HEK293 (cell line): ENCODE results near the gene UBE2Q2.

Source experiments
- BCL11A ChIP-seq: fragments of 450-650 bp; formaldehyde crosslinking; IDR thresholded peaks from 2 replicates; pipeline ENCODE4 v1.5.1; 2016; ENCODE audit warnings: low read depth, missing biosample characterization, missing genetic modification characterization
- CTCF ChIP-seq: fragments of 450-650 bp; formaldehyde crosslinking; IDR thresholded peaks from 2 replicates; pipeline ENCODE4 v1.5.1; 2016; ENCODE audit warnings: missing biosample characterization, missing genetic modification characterization
- IKZF3 ChIP-seq: fragments of 450-650 bp; IDR thresholded peaks from 2 replicates; pipeline ENCODE4 v1.5.0; 2018; ENCODE audit warnings: missing biosample characterization, mild to moderate bottlenecking, missing genetic modification characterization, moderate library complexity
- PATZ1 ChIP-seq: fragments of 450-650 bp; formaldehyde crosslinking; IDR thresholded peaks from 2 replicates; pipeline ENCODE4 v1.5.1; 2016; ENCODE audit warnings: missing biosample characterization, missing genetic modification characterization
- SETDB1 ChIP-seq: IDR thresholded peaks from one replicate; pipeline ENCODE4 v1.6.1; 2017; ENCODE audit warnings: mild to moderate bottlenecking, low read length, moderate library complexity, mixed read lengths; ENCODE audit not compliant: insufficient read length
- ZBTB7A ChIP-seq: fragments of 450-650 bp; formaldehyde crosslinking; IDR thresholded peaks from 2 replicates; pipeline ENCODE4 v1.5.1; 2016; ENCODE audit warnings: low read depth, missing biosample characterization, missing genetic modification characterization
- ZFP3 ChIP-seq: fragments of 450-650 bp; formaldehyde crosslinking; IDR thresholded peaks from 2 replicates; pipeline ENCODE4 v1.5.1; 2016; ENCODE audit warnings: low read depth, missing biosample characterization, missing genetic modification characterization
- ZNF24 ChIP-seq: fragments of 450-650 bp; formaldehyde crosslinking; IDR thresholded peaks from 2 replicates; pipeline ENCODE4 v1.5.1; 2016; ENCODE audit warnings: missing biosample characterization, missing genetic modification characterization
- ZNF274 ChIP-seq, 2 experiments: fragments of 200-500 bp in 1 of 2; fragments of 450-650 bp in 1 of 2; sonication (Bioruptor generic) in 1 of 2; formaldehyde crosslinking in 1 of 2; IDR thresholded peaks; 2 replicates each; pipeline versions ENCODE4 v1.5.1 to v1.6.1; 2014 to 2016; ENCODE audit warnings: borderline replicate concordance in 1 of 2, inconsistent platforms in 1 of 2, low read length in 1 of 2, missing biosample characterization in 1 of 2, missing genetic modification characterization in 1 of 2
- ZNF394 ChIP-seq: fragments of 450-650 bp; formaldehyde crosslinking; IDR thresholded peaks from 2 replicates; pipeline ENCODE4 v1.5.1; 2016; ENCODE audit warnings: missing biosample characterization, missing genetic modification characterization, mild to moderate bottlenecking, moderate library complexity, borderline replicate concordance
- ZSCAN23 ChIP-seq: fragments of 450-650 bp; formaldehyde crosslinking; IDR thresholded peaks from 2 replicates; pipeline ENCODE4 v1.5.1; 2016; ENCODE audit warnings: missing biosample characterization, missing genetic modification characterization

GRCh38 chr15:75799190-75799589 is 44.1 kb upstream of the UBE2Q2 start:
- TF ChIP-seq CTCF (tag by site-specific recombination), result no peak
- no peak for TF ChIP-seq ZNF394 (tag by site-specific recombination)
- no peak for TF ChIP-seq ZBTB7A (tag by site-specific recombination)
- TF ChIP-seq ZNF24 (tag by site-specific recombination), result no peak
- no peak for TF ChIP-seq ZNF274 (IDR thresholded peaks at IDR 0.05; ENCODE audit: low read length)
- TF ChIP-seq ZNF274 (tag by site-specific recombination; IDR thresholded peaks at IDR 0.05; ENCODE audit: borderline replicate concordance), result no peak
- no peak for TF ChIP-seq SETDB1
- no peak for TF ChIP-seq BCL11A (tag by site-specific recombination)
- no peak for TF ChIP-seq IKZF3 (tag by site-specific recombination)
- no peak for TF ChIP-seq ZFP3 (tag by site-specific recombination)
- no peak for TF ChIP-seq PATZ1 (tag by site-specific recombination)
- no peak for TF ChIP-seq ZSCAN23 (tag by site-specific recombination)
